ENCODE measurements around the gene SRPK2. TPM values are rescaled to one million over a fixed set of nuclear protein-coding genes. Genes with fewer than 3 reads are reported as not detected.

SRPK2 gene
- total RNA-seq, 1 experiment from 2014 or later: 21.6 TPM

DNA sequence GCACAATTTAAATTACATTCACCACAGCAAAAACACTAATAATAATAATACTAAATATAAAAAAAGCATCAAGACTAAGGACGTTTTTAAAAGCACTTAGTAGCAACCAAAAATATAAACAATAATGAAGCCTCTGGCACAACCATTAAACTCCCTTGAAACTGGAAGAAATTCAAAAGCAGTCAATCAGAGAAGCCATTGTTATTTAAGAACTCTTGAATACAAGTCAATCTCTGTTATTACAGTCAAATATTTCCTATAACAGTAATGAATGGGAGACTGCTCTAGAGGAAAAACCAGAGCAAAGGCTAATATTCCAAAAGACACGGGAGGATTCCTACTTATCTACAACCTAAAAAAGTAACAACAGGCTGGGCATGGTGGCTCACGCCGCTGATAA, 210.5 kb downstream of the SRPK2 start:
- POLR2A ChIA-PET (ENCODE audit: unreplicated experiment): no interaction called here

DNA sequence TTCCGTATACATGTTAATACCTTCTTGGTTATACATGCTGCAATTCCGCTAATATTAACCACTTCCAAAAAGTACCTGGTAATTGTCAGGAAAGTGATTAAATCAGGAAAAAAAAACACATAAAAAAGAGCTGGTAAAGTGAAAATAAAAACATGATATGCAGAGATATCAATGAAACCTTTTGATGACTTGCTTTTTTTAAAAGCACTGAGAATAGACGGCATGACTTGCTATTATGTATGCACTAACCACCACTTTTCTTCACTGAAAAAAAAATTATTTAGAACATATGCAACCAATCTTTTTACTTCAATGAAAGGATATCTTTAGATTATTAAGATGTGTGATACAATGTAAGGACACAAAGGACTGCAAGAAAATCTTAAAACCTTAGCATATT, 211.7 kb downstream of the SRPK2 start:
- Histone ChIP-seq H3K9me3 (ENCODE audit: low read length) (no peaks in the 10 kb centered on the region), H3K4me3 (ENCODE audit: low read length) (no peak overlapping the region), H3K4me1 (ENCODE audit: insufficient read depth, low read length) (no peaks in the 10 kb centered on the region), H3F3A (ENCODE audit: low read length, unreplicated experiment) (no peaks in the 10 kb centered on the region), H3K9me2 (replicated peaks; ENCODE audit: low read length) (no peaks in the 10 kb centered on the region), H3K36me3 (ENCODE audit: low read depth, low read length) (no peaks in the 10 kb centered on the region), H2AFZ (ENCODE audit: low read length) (no peak overlapping the region), H3K9ac (ENCODE audit: low read length) (no peak overlapping the region), H3K27me3 (ENCODE audit: low read length) (no peaks in the 10 kb centered on the region), H3K4me2 (ENCODE audit: low read length) (no peak overlapping the region), H4K20me1 (ENCODE audit: low read length) (peaks cover 5% of the 10 kb centered on the region; the same call in 1 of the 2 replicates), H3K27ac (ENCODE audit: low read length) (no peak overlapping the region), H3K79me2 (ENCODE audit: low read length) (peaks cover 12% of the 10 kb centered on the region; the same call in 1 of the 2 replicates)
- TF ChIP-seq, protein P1, sequence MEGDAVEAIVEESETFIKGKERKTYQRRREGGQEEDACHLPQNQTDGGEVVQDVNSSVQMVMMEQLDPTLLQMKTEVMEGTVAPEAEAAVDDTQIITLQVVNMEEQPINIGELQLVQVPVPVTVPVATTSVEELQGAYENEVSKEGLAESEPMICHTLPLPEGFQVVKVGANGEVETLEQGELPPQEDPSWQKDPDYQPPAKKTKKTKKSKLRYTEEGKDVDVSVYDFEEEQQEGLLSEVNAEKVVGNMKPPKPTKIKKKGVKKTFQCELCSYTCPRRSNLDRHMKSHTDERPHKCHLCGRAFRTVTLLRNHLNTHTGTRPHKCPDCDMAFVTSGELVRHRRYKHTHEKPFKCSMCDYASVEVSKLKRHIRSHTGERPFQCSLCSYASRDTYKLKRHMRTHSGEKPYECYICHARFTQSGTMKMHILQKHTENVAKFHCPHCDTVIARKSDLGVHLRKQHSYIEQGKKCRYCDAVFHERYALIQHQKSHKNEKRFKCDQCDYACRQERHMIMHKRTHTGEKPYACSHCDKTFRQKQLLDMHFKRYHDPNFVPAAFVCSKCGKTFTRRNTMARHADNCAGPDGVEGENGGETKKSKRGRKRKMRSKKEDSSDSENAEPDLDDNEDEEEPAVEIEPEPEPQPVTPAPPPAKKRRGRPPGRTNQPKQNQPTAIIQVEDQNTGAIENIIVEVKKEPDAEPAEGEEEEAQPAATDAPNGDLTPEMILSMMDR (conservative IDR thresholded peaks at IDR 0.05; ENCODE audit: low read depth, low read length): no peak
- no peak for TF ChIP-seq EZH2phosphoT487 (IDR thresholded peaks at IDR 0.05; ENCODE audit: borderline replicate concordance, low read length)
- no peak for TF ChIP-seq EZH2 (IDR thresholded peaks at IDR 0.05; ENCODE audit: low read length, unreplicated experiment)
- intact Hi-C loops (cut with micrococcal nuclease): no loop called here
- no peak for ATAC-seq
- ChIA-PET CTCF (no interaction called here), POLR2A (ENCODE audit: unreplicated experiment) (no interaction called here)
- DNase-seq: no peak
- BruUV-seq (replicated peaks): no TSS peak

More for the DNA sequence above, 210.5 kb downstream of the SRPK2 start:
- Histone ChIP-seq H3K36me3 (ENCODE audit: low read depth, low read length) (no peaks in the 10 kb centered on the region), H2AFZ (ENCODE audit: low read length) (no peak overlapping the region), H3K4me3 (ENCODE audit: low read length) (no peak overlapping the region), H3K79me2 (ENCODE audit: low read length) (peaks cover 12% of the 10 kb centered on the region; the same call in 1 of the 2 replicates), H3K9ac (ENCODE audit: low read length) (no peak overlapping the region), H3K4me2 (ENCODE audit: low read length) (no peak overlapping the region), H3K9me2 (replicated peaks; ENCODE audit: low read length) (no peaks in the 10 kb centered on the region), H3K27ac (ENCODE audit: low read length) (no peak overlapping the region), H3K9me3 (ENCODE audit: low read length) (no peaks in the 10 kb centered on the region), H4K20me1 (ENCODE audit: low read length) (peaks cover 5% of the 10 kb centered on the region; the same call in 1 of the 2 replicates), H3K4me1 (ENCODE audit: insufficient read depth, low read length) (no peaks in the 10 kb centered on the region), H3F3A (ENCODE audit: low read length, unreplicated experiment) (no peaks in the 10 kb centered on the region), H3K27me3 (ENCODE audit: low read length) (no peaks in the 10 kb centered on the region)
- TF ChIP-seq, protein P1 (conservative IDR thresholded peaks at IDR 0.05; ENCODE audit: low read depth, low read length): no peak
- no peak for TF ChIP-seq EZH2phosphoT487 (IDR thresholded peaks at IDR 0.05; ENCODE audit: borderline replicate concordance, low read length)
- no peak for TF ChIP-seq EZH2 (IDR thresholded peaks at IDR 0.05; ENCODE audit: low read length, unreplicated experiment)
- ATAC-seq (no peak), DNase-seq (no peak)
- intact Hi-C loops (cut with micrococcal nuclease): no loop called here
- CTCF ChIA-PET: no interaction called here
- BruUV-seq (replicated peaks): no TSS peak

DNA sequence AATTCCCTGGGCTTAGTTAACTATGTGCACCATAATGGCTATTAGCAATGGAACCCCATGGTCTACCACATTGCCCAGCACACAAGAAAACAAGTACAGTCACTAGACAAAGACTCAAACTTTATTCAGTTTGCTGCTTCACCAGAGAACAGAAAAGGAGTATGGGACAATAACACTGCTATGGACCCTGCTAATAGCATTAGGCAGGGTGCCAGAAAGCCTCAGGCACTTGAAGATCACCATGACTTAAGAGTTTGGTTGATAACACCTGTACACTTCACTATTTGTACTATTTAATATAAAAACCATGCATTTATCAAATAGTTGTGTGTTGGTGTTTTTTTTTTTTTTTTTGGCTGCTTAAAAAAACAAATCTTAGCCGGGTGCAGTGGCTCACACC, 215.1 kb downstream of the SRPK2 start:
- Histone ChIP-seq H3K9ac (ENCODE audit: low read length) (no peak overlapping the region), H3F3A (ENCODE audit: low read length, unreplicated experiment) (no peaks in the 10 kb centered on the region), H3K27ac (ENCODE audit: low read length) (no peak overlapping the region), H3K4me3 (ENCODE audit: low read length) (no peak overlapping the region), H3K79me2 (ENCODE audit: low read length) (no peaks in the 10 kb centered on the region; the same call in 1 of the 2 replicates), H4K20me1 (ENCODE audit: low read length) (no peaks in the 10 kb centered on the region), H3K4me2 (ENCODE audit: low read length) (no peak overlapping the region), H3K36me3 (ENCODE audit: low read depth, low read length) (no peaks in the 10 kb centered on the region; the same call in 1 of the 2 replicates), H3K9me2 (replicated peaks; ENCODE audit: low read length) (no peaks in the 10 kb centered on the region), H3K9me3 (ENCODE audit: low read length) (no peaks in the 10 kb centered on the region), H3K27me3 (ENCODE audit: low read length) (no peaks in the 10 kb centered on the region), H2AFZ (ENCODE audit: low read length) (no peak overlapping the region), H3K4me1 (ENCODE audit: insufficient read depth, low read length) (no peaks in the 10 kb centered on the region)
- intact Hi-C loops (cut with micrococcal nuclease): no loop called here
- POLR2A ChIA-PET (ENCODE audit: unreplicated experiment): no interaction called here
- TF ChIP-seq, protein P1 (conservative IDR thresholded peaks at IDR 0.05; ENCODE audit: low read depth, low read length): no peak
- TF ChIP-seq EZH2phosphoT487 (IDR thresholded peaks at IDR 0.05; ENCODE audit: borderline replicate concordance, low read length) (no peak), EZH2 (IDR thresholded peaks at IDR 0.05; ENCODE audit: low read length, unreplicated experiment) (no peak)
- no peak for DNase-seq
- CTCF ChIA-PET: no interaction called here
- no TSS peak for BruUV-seq (replicated peaks)
- no peak for ATAC-seq

All from PC-3 (cell line).